Hepatocyte (in vitro differentiated cells): ENCODE results near the gene RBM28.

Experiments used
- EZH2 ChIP-seq: fragments of 200-600 bp; sonication (generic); IDR thresholded peaks from 2 replicates; pipeline ENCODE4 v1.6.1; 2016; ENCODE audit warnings: antibody characterized with exemption, mild to moderate bottlenecking, borderline replicate concordance
- TF ChIP-seq, protein P1 (sequence below): fragments of 200-600 bp; sonication (generic); IDR thresholded peaks from 2 replicates; pipeline ENCODE4 v1.5.1; 2016; ENCODE audit warnings: antibody characterized with exemption, mild to moderate bottlenecking; ENCODE audit not compliant: poor library complexity

- TF ChIP-seq, protein P1, sequence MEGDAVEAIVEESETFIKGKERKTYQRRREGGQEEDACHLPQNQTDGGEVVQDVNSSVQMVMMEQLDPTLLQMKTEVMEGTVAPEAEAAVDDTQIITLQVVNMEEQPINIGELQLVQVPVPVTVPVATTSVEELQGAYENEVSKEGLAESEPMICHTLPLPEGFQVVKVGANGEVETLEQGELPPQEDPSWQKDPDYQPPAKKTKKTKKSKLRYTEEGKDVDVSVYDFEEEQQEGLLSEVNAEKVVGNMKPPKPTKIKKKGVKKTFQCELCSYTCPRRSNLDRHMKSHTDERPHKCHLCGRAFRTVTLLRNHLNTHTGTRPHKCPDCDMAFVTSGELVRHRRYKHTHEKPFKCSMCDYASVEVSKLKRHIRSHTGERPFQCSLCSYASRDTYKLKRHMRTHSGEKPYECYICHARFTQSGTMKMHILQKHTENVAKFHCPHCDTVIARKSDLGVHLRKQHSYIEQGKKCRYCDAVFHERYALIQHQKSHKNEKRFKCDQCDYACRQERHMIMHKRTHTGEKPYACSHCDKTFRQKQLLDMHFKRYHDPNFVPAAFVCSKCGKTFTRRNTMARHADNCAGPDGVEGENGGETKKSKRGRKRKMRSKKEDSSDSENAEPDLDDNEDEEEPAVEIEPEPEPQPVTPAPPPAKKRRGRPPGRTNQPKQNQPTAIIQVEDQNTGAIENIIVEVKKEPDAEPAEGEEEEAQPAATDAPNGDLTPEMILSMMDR, result no peak
- no peak for TF ChIP-seq EZH2
These were observed 9.9 kb upstream of the RBM28 start for GRCh38 chr7:128353610-128354009.
